Measurements from ENCODE around the gene EPGN. TPM values are rescaled to one million over a fixed set of nuclear protein-coding genes. Genes with fewer than 3 reads are reported as not detected.

The EPGN gene, protein sequence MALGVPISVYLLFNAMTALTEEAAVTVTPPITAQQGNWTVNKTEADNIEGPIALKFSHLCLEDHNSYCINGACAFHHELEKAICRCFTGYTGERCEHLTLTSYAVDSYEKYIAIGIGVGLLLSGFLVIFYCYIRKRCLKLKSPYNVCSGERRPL
- 0.19 TPM for total RNA-seq
- long read RNA-seq: 0 reads

DNA sequence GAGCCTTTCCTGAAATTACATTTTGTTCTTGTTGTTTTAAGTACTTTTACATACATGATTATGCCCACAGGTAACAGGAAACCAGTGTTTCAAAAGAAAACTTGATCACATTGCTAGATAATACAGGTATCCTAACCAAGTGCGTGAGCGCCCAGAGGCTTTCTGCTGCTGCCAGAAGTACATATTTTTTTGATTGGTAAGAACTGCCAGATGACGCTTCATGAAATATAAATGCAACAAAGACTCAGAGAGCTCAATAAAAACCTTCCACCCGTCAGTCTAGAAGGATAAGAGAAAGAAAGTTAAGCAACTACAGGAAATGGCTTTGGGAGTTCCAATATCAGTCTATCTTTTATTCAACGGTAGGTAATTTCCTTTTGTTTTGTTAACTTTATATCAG lies at the start of gene EPGN:
Gene EPGN (plus strand): TSS at position 256 of the 400 bp plus-strand sequence. CDS start 64 bp downstream, at position 320.
- no peak for DNase-seq (ENCODE audit: missing footprints)
- intact Hi-C loops (cut with DNase I): no loop called here
- ATAC-seq: no peak

DNA sequence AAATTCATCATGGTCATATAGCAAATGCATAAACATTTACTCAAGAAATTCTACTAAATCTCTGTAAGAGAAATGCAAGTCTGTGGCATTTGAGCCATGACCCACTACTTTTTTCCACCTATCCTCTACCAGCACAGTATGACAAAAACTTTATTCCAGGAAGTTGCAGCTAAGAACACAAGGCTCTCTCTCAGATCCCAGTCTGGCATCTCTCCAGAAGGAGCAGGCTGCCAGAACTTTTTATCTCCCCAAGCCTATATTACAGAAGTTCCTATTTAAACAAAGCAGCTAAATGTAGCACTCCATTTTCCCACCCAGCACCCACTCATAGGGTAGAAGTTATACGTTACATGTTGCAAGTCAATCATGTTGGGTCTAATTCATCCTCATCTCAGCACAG lies 49.3 kb upstream of the EPGN start:
- intact Hi-C loops (cut with DNase I): no loop called here
- DNase-seq (ENCODE audit: missing footprints) (no peak), ATAC-seq (no peak)

DNA sequence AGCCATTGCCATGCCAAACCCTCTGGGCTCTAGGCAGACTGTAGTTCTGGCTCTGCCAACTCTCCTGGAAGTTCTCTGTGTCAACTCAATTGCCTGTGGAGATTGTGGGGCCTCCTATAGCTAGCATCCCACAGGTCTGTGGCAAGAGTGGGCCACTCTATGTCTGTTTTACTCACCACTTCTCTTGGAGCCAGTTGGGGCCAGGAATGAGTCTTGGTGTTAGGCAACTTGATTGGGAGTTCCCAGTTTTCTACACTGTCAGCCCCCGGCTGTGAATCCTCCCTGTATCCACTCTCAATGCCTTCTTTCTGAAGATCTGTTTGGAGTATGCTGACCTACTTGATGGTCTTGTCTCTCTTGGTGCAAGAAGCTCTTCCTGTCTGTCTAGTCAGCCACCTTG lies 48.2 kb upstream of the EPGN start:
- ATAC-seq (no peak), DNase-seq (ENCODE audit: missing footprints) (no peak)
- intact Hi-C loops (cut with DNase I): no loop called here

DNA sequence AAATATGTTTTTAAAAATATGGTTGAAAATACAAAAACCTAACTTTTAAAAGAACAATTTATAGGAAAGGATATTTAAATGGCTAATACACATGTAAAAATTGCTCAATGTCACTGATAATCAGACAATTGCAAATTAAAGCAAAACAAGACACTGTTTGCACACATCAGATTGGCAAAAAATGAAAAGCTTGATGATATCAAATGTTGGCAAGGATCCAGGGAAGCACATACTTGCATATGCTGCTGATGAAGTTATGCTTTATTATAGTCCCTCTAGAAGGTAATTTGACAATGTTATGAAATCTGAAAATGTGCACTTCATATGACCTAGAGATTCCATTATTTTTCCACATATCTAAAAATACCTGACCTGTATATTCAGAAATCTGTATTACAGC lies 45.7 kb upstream of the EPGN start:
- DNase-seq (ENCODE audit: missing footprints): no peak
- intact Hi-C loops (cut with DNase I): no loop called here
- ATAC-seq: no peak

DNA sequence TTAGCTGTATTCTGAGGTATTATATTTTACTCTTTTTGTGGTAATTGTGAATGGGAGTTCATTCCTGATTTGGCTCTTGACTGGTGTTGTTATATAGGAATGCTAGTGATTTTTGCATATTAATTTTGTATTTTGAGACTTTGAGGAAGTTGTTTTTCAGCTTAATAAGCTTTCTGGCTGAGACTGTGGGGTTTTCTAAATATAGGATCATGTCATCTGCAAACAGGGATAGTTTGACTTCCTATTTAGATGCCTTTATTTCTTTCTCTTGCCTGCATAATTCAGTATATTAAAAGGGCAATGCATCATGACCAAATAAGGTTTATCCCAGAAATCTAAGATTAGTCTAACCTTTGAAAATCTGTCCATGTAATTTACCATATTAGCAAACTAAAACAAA lies 44.7 kb upstream of the EPGN start:
- intact Hi-C loops (cut with DNase I): no loop called here
- no peak for ATAC-seq
- DNase-seq (ENCODE audit: missing footprints): no peak

DNA sequence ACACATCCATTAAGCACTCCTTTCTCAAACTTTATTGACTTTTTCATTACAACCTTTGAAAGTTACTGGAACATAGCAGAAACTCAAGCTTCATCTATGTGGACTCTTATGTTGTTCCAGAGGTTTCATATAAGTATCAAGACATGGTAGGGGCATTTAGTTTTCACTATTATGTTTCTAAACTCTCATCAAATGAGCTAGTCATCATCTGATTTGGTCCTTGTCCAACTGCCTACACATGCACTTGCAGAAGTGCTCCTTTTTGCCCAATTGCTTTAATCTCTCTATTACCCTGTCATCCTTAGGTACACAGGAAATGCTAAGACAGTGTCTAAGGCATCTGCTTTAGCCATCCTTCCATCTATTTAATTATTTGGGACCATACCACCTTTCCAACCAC lies 42.2 kb upstream of the EPGN start:
- intact Hi-C loops (cut with DNase I): no loop called here
- ATAC-seq (no peak), DNase-seq (ENCODE audit: missing footprints) (no peak)

DNA sequence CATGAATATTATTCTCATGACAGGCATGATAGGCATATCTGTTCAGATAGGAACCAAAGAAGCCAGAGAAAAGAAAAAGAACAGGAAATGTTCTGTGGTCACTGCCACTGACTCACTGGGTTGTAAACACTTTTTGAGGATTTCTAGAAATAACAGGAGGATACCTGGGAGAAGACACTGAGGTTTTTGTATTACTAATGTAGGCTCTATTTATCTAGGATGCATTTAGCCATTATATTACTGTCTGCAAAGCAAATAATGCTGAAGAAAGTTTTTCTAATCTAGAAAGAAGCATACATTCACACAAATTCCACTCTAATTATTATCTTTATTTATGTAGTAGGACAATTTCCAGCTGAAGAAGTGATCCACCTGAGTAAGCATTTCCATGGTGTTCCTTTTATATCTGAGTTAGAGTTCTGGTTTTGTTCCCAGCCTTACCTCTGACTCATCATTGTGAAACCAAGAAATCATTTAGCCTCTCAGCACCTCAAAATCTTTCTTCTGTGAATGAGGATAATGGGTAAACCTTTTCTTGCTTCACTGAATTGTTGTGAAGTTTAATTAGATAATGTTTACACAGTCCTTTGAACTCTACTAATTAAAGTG lies 40.2 kb upstream of the EPGN start:
- ATAC-seq: no peak
- DNase-seq (ENCODE audit: missing footprints): no peak
- intact Hi-C loops (cut with DNase I): no loop called here

DNA sequence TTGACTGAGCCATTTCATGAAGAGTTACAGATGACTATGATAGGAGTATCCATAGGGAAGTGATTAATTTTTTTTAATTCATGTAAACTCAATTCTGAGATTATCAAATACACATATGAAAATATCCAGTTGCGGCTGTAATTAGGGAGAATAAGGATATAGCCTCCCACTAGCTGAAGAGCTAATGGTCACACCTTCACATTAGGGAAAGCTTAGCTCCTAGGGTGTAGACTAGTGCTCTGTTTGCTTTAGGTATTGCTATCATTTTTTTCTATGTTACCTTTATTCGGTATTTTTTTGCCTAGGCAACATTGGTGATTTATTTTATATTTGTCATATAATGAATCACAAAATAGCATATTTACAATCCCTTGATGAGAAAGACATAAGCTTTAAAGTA lies 39.6 kb upstream of the EPGN start:
- no peak for DNase-seq (ENCODE audit: missing footprints)
- ATAC-seq: no peak
- intact Hi-C loops (cut with DNase I): no loop called here

DNA sequence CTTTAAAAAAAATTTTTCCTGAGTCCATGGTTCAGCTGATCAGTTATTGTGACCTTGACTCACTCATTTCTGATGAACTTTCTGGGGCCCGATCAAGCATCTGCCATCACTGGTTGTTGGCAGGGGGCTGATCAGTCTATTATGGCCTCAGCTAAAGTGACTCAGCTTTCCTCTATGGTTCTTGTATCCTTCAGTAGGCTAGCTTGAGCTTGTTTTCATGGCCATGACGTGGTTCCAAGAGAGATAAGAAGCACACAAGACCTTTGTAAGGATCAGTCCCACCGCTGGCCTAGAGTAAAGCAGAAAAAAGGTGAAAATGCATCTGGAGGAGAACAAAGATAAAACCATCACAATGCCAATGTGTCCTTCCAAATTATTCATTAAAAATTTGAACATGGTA lies 29.8 kb upstream of the EPGN start:
- no peak for ATAC-seq
- intact Hi-C loops (cut with DNase I): no loop called here
- no peak for DNase-seq (ENCODE audit: missing footprints)

DNA sequence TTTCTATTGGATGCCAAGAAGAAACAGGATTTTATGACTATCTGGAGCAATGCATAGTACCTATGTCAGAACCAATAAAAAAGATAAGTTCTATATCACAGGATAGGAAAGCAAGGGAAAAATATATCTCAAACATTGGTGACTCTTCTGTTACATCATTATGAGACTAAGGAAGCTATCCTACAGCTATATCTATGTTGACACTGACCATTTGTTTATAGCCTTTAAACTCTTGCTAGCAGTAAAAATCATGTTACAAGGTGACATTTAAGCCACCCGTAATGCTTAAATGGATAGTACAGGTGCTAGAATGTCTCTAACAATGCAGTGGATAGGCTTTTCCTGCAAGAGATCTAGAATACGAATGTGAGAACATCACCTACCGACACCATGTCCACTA lies 28.6 kb upstream of the EPGN start:
- DNase-seq (ENCODE audit: missing footprints) (no peak), ATAC-seq (no peak)
- intact Hi-C loops (cut with DNase I): no loop called here

DNA sequence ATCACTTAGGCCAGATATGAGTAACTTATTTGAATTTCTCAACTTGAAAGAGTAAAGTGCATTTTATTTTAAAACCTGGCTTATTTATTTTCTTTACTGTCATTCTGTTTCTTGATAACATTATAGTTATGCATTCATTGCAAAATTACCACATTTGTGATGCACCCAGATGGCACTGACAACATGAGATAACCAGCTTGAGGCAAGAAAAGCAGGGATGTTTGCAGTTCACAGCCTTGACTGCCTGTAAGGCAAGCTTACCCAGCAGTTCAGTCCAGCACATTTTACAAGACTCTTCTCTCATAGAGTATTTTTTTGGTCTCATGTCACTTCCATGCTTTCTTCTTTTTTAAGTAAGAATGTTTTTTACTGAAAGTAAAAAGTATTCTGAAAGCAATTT lies 25.3 kb upstream of the EPGN start:
- ATAC-seq: no peak
- intact Hi-C loops (cut with DNase I): no loop called here

DNA sequence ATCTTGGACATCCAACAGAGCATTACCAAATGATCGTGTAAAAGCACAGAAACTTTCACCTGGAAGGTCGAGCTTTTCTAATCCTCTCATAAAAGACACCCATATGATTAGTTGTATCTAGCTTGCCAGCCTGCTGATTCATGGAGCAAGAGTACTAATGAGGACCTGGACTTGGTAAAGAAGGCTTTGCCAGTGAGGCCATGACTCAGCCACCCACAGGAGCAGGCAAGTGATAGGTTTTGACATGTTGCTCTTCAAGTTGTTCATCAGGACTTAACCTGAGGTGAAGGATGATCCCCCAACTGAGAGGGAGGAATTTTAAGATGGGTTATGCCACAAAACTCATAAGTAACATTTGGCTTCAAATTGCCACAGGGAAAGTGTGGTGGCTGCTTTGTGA lies 24.7 kb upstream of the EPGN start:
- ATAC-seq (no peak), DNase-seq (ENCODE audit: missing footprints) (no peak)
- intact Hi-C loops (cut with DNase I): no loop called here

More for the DNA sequence above, 25.3 kb upstream of the EPGN start:
- DNase-seq (ENCODE audit: missing footprints): no peak

DNA sequence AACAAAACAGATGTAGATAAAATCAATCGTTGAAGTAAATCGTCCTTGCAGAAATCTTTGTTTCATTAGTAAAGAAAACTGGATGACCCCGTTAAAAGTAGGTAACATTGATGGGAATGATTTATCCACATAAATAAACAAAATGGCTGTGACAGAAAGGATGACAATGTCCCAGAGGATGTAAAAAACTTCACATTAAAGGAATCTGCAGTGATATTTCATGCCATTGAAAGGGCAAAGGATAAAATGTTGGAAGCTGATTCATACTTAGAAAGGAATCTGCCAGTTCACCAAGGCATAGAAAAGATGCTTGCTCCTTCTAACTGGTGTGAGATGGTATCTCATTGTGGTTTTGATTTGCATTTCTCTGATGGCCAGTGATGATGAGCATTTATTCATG lies 24.2 kb upstream of the EPGN start:
- intact Hi-C loops (cut with DNase I): no loop called here
- ATAC-seq: no peak
- DNase-seq (ENCODE audit: missing footprints): no peak

DNA sequence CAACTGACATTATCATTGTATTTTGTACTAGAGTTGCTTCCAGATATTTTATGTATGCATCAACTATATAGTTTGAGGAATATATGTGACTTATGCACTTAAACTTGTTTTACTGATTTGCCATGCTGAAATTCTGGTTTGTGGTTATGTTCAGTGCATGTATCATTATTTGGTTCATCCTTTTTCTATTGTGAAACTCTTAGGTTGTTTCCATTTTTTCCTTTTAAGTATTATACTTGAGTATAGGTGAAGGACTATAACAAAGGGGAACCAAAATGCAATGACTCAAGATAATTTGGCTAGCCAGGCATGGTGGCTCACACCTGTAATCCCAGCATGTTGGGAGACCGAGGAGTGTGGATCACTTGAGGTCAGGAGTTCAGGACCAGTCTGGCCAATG lies 21.1 kb upstream of the EPGN start:
- ATAC-seq: no peak
- intact Hi-C loops (cut with DNase I): no loop called here

DNA sequence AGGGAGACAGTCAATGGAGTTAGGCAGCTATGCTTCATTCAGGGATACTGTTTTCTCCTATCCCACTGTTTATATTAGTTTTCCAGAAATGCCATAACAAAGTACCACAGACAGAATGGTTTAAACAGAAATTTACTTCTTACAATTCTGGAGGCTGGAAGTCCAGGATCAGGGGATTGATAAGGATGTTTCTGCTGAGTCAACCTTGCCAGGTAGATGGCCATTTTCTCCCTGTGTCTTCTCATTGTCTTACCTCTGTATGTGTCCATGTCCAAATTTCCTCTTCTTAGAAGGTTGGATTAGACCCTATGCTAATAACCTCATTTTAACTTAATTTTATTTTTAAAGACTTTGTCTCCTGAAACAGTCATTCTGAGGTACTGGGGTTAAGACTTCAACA lies 20.5 kb upstream of the EPGN start:
- intact Hi-C loops (cut with DNase I): no loop called here
- DNase-seq (ENCODE audit: missing footprints) (no peak), ATAC-seq (no peak)

More for the DNA sequence above, 21.1 kb upstream of the EPGN start:
- no peak for DNase-seq (ENCODE audit: missing footprints)

DNA sequence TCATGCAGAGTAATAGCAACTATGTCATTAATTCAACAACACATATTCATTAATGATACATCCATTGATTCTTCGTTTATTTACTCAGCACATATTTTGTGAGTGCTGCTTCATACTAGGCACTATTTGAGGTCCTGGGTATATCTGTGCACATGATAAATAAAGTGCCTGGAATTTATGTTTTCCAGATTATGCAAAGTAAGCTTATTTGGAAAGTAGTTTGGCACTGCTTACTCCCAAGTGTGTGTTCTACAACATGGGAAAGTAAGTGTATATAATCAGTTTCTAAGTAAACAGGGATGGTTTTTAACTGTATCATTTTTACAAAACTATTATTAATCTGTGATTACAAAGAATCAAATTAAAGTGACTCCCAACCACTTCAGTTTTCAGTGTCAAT lies 16.8 kb upstream of the EPGN start:
- DNase-seq (ENCODE audit: missing footprints) (no peak), ATAC-seq (no peak)
- intact Hi-C loops (cut with DNase I): no loop called here

DNA sequence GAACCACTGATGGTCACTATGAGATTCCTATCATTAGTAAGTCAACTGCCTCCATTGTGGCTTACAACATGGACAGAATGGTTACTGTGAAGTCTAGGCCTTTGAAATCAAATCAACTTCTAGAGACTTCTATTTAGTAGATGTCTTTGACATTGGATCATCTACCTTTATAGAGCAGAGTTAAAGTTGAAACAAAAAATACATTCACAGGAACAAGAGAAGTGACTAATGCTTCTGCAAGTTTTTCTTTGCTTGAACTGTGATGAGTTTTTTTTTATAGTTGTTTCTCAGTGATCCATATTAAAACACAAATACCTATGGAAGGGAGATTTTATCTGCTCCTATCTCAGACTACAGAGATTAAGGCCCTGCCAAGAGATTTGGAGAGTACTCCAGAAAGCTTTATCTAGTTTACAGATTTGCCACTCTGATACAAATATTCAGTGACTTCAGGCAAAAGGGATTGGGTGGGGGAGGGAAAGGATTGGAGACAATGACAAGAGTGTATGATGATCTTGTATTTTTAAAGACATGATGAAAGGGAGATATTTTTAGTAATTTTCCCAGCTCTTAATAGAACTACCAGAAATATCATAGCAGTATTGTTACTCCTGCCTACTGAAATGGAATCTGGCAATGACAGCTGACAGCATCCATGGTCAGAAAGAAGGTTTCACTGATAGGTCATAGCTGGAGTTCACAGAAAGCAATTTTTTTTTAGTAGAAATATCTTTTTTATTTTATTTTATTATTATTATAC lies 16.0 kb upstream of the EPGN start:
- intact Hi-C loops (cut with DNase I): no loop called here
- DNase-seq (ENCODE audit: missing footprints): no peak
- no peak for ATAC-seq

DNA sequence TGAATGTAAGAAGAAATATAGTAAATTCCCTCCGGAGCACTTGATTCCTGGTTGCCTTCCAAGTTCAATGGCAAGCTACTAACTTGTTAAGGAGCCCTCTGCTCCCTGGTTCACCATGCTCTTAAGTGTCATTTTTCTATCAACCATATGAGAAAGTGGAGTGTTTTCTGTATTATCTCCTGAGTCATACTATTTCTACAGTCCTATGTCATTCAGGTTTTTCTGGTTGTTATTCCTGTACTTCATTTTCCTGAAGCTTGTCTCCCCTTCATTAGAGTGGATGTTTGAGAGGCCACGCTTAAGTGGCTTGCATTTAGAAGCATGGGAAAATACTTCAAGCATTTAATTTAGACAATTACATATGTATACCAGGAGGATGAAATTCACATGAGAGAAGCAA lies 14.7 kb upstream of the EPGN start:
- ATAC-seq (no peak), DNase-seq (ENCODE audit: missing footprints) (no peak)
- intact Hi-C loops (cut with DNase I): no loop called here

DNA sequence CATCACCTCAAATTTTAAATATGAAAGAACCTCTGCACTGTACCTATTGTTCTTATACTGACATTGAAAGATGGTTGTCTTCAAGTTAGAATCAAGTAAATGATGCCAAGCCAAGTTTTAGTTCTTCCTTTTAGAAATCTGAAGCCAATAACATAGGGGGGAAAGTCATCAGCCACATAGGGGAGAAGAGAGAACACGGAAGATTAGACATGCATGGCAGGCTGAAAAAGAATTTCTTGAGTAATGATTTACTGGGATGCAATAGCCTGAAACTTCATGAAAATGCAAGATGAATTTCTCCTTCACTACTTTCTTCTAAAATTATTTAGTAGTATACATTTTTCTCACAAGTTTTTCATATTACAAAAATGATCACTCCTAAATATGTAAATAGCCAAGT lies 13.6 kb upstream of the EPGN start:
- no peak for DNase-seq (ENCODE audit: missing footprints)
- intact Hi-C loops (cut with DNase I): no loop called here

DNA sequence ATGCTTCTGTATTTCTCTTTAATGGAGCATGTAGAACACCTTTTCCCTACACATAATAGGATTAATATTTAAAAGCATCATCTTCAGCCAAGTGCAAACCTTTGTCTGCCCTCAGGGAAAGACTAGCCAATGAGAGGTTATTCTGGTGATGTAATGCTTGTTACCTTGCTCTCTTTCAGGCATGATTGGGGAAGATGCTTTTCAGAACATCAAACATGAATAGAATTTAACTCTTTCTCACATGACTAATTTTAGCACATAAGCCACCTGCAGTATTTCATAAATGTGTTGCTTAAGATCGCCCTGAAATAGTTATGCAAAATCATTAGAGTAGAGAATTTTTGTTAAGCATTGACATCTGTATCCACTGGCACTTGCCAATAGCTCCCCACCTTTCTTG lies 10.7 kb upstream of the EPGN start:
- no peak for ATAC-seq
- intact Hi-C loops (cut with DNase I): no loop called here
- DNase-seq (ENCODE audit: missing footprints): no peak

More for the DNA sequence above, 13.6 kb upstream of the EPGN start:
- no peak for ATAC-seq

All from Right ventricle myocardium inferior (tissue), 1 donor.